Right hindlimb (tissue), 1 donor: ENCODE measurements around the gene GSC.
"Not testable (repeated sequence)": the region's sequence is repeated elsewhere in the genome, so short reads cannot be mapped to it uniquely, and the experiment has no call there.

Experiments
- DNase-seq: peaks from one replicate; pipeline ENCODE4 v3.0.0-alpha.2; 2018

The GSC gene

GRCh38 chr14:94769391-94770250 lies at the start of gene GSC:
TSS of gene GSC (minus strand) at chr14:94770113. CDS start at chr14:94770015, 98 bp downstream.
- peak; percentile 86 for DNase-seq

DNA sequence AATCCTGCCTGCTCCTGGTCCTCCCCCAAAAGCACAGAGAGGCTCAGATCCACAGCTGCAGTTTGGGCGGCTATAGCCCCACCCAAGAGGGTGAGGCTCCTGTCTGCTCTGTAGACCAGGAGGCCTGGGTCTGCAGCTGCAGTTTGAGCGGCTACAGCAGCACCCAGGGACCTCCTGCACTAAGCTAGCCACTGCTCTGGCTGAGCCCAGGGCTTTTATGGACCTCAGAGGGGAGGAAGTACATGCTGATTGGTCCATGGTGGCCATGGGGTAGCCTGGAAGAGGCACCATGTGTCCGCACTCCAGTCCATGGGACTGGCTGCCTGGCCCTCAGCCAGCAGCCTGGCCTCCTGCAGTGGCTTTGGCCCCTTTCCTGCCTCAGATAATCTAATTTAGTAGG lies 49.6 kb upstream of the GSC start:
- no peak for DNase-seq

- DNase-seq, result no peak
Observed at GRCh38 chr14:94816113-94816512, 46.2 kb upstream of the GSC start.

GRCh38 chr14:94805680-94806288 lies 35.9 kb upstream of the GSC start:
- DNase-seq, result peak; percentile 77

GRCh38 chr14:94801225-94801624 lies 31.3 kb upstream of the GSC start:
- DNase-seq, result no peak

DNA sequence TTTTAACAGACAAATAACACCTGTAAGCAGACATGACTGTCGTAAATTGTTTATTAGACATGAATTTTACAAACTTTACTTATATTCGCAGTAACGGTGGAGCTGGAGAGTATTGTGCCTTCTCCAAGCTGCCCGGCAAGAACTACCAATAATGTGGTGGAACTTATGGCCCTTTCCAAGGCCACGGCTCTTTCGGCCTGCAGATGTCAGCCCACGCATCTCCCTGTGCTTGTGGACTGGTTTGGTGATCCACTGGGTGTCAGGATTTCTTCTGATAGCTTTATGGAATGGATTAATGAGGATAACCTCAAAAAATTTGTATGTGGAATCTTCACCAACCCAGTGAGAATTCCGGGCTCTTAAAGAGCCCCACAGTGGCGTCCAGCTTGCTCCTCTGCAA lies 30.9 kb upstream of the GSC start:
- not testable (repeated sequence) for DNase-seq

- no peak for DNase-seq
Observed at GRCh38 chr14:94797887-94798286, 28.0 kb upstream of the GSC start.

DNA sequence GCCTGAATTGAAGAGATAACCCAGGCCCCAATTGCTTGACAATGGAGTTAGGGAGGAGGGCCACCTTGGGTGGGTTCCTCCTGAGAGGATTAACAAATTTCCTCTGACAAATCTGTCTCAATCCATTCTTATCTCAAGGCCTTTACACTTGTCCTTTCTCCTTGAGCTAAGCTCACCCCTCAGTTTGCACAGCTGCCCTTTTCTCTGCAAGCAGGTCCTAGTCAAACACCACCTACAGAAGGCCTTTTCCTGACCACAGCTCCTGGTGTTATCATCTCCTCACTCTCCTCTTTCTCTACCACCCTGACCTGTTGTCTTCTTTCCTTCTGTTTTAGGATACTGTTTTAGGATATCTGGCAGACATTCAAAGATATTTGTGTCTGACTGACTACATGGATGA lies 26.4 kb upstream of the GSC start:
- DNase-seq, result no peak

DNA sequence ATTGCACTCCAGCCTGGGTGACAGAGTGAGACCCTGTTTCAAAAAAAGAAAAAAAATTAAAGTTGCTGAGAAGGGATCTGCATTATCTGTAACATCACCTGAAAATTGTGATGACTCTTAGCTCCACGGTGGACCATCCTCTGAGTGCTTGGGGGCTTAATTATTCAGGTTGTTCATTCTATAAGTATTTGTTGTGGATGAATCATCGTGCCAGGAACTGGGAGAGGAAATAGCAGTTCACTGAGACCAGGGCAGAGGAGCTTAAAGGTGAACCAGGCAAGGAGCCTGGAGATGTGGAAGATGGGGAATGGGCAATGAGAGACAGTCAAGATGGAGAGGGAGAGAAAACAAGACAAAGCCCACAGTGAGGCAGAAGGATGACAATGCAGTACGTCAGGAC lies 25.5 kb upstream of the GSC start:
- no peak for DNase-seq

DNA sequence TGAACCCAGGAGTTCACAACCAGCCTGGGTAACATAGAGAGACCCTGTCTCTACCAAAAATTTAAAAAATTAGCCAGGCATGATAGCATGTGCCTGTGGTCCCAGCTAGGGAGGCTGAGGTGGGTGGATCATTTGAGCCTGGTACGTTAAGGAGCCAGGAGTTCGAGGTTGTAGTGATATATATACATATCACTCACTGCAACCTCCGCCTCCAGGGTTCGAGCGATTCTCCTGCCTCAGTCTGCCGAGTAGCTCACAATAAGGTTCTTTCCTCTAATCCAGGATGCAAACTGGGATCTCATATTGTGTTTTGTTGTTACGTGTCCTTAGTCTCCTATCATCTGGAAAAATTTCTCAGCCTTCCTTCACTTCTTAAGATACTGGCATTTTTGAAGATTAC lies 24.0 kb upstream of the GSC start:
- DNase-seq, result no peak

DNA sequence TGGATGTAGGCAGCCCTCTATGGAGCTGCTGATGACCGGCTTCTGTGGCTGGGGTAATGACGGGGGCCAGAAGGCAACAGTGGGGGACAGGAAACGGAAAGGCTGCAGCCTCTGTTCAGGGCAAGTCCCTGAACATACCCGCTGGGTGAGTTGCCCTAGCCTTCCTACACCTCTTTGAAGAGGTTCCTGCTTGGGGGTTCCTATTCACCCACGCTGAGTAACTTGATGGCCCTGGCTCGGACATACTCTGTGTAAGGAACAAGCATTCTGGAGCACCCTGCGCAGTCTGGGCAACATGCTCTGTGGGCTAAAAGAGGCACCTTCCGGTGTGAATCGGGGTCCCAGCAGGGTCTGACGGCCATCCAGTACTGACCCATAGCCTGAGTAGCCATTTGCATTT lies 17.7 kb upstream of the GSC start:
- DNase-seq, result no peak

DNA sequence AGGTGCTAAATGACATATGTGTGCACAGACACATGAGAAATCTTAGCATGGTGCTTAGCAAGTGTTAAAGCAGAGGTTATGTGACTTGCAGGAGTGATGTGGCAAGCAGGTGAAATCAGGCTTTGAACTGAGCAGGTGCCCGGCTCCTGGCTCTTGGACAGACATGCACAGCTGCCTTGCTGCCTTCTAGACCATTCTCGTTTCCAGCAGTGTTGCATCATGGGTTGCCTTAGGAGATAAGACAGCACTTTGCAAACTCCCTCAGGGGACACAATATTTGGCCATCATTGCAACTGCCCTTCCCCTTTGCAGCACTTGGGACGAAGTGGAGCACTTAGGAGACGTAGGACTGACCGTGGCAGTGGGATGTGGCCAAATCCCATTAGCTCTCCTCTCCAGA lies 17.2 kb upstream of the GSC start:
- DNase-seq, result no peak

GRCh38 chr14:94780536-94781399 lies 10.9 kb upstream of the GSC start:
- no peak for DNase-seq

GRCh38 chr14:94779713-94780112 lies 9.8 kb upstream of the GSC start:
- DNase-seq, result no peak

- DNase-seq, result no peak
Observed at GRCh38 chr14:94775871-94776210, 5.9 kb upstream of the GSC start.

- no peak for DNase-seq
Observed at GRCh38 chr14:94775091-94775870, 5.4 kb upstream of the GSC start.

GRCh38 chr14:94774344-94775090 lies 4.6 kb upstream of the GSC start:
- no peak for DNase-seq

GRCh38 chr14:94773655-94774343 lies 3.9 kb upstream of the GSC start:
- DNase-seq, result no peak

GRCh38 chr14:94773061-94773648 lies 3.2 kb upstream of the GSC start:
- DNase-seq, result no peak

DNA sequence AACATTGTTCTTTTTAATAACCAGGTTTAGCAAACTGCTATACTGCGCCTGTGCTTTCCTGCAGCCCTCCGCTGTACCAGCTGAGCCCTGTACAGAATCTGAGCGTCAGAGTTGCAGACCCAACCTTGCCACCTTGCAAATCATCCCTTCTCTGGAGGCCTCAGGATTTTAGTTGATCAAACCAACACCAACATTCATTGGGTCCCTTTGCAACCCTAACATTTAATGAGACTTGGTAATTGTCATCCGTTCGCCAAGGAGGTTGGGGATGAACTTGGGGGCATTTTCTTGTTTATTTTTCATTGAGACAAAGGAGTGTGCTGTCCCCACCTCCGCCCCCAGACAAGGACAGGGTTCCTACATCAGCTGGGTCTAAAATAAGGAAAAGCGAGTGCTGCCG lies 2.6 kb upstream of the GSC start:
- no peak for DNase-seq

DNA sequence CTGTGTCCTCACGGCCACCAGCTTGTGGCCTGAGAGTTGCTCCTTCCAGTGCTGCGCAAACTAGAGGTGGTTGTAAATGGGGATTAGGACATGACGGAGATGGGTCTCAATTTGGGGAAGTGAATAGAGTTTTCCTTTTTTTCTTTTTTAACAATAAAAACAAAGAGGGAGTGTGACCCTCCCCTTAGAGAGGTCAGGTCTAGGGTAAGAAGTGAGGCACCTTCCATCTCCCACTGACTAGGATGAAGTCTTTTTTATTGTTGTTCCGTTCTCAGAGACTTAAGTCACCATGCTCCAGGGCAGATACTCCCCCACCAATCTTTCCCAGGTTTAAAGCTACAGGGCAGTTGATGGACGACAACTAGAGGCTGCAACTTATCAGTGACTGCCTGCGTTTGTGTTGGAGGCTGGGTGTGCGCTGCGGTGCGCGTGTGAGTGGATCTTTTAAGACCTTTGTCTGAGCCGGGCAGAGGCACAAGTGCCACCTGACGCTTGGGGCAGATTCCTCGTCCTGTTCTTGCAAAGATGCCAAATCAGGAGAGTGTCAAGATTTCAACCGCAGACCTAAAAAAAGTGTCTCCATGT lies 2.1 kb upstream of the GSC start:
- DNase-seq, result no peak
